ENCODE measurements around the gene ZMIZ1. TPM values are rescaled to one million over a fixed set of nuclear protein-coding genes. Genes with fewer than 3 reads are reported as not detected.

ZMIZ1 gene
- total and polyA plus RNA-seq, 2 experiments from 2014 or later, result 9.2 to 30.9 TPM

- Mint-ChIP-seq H3K4me3 (no peak overlapping the region), H3K36me3 (ENCODE audit: low read depth) (peaks cover 9% of the 10 kb centered on the region; the same call in 1 of the 3 replicates), H3K27me3 (ENCODE audit: insufficient read depth, low read depth, poor library complexity) (peaks cover 14% of the 10 kb centered on the region), H3K9me3 (no peaks in the 10 kb centered on the region), H3K4me1 (peaks cover 46% of the 10 kb centered on the region), H3K27ac (peak overlapping the region; percentile 27; the same call in 1 of the 2 replicates)
- H3K4me3 ChIP-seq, result no peak overlapping the region
- peaks cover 12% of the 10 kb centered on the region for H3K4me1 ChIP-seq (ENCODE audit: insufficient read depth)
- no peaks in the 10 kb centered on the region for H3K27me3 ChIP-seq (ENCODE audit: insufficient read depth)
- peak overlapping the region; percentile 50; the same call in 1 of the 2 replicates for H3K27ac ChIP-seq (ENCODE audit: low read depth)
- TF ChIP-seq STAT1 (IDR thresholded peaks at IDR 0.05; ENCODE audit: unreplicated experiment) (no peak), ZNF462 (CRISPR knock-in tag; IDR thresholded peaks at IDR 0.05) (no peak), ETS1 (IDR thresholded peaks at IDR 0.05) (no peak), REST (IDR thresholded peaks at IDR 0.05; ENCODE audit: unreplicated experiment) (no peak), POLR2AphosphoS5 (IDR thresholded peaks at IDR 0.05; ENCODE audit: low read depth) (no peak), ZNF114 (CRISPR knock-in tag; IDR thresholded peaks at IDR 0.05) (no peak), JUNB (IDR thresholded peaks at IDR 0.05; ENCODE audit: unreplicated experiment) (no peak), CTCF (conservative IDR thresholded peaks at IDR 0.05; ENCODE audit: low read depth in 2 of 2) (no peak), ZNF331 (CRISPR knock-in tag; IDR thresholded peaks at IDR 0.05; ENCODE audit: low read depth) (no peak), CREB1 (CRISPR knock-in tag; IDR thresholded peaks at IDR 0.05; ENCODE audit: low read depth) (no peak), EZH2 (IDR thresholded peaks at IDR 0.05; ENCODE audit: low read depth, unreplicated experiment) (no peak)
- no peaks in the 10 kb centered on the region for H3F3A ChIP-seq (replicated peaks; ENCODE audit: low read depth)
- H2AFZ ChIP-seq, result no peak overlapping the region
- no peaks in the 10 kb centered on the region for H3K36me3 ChIP-seq (ENCODE audit: insufficient read depth)
- ATAC-seq (no peak), DNase-seq (ENCODE audit: low spot score) (no peak)
- peaks cover 6% of the 10 kb centered on the region; the same call in 1 of the 2 replicates for H3K79me2 ChIP-seq (replicated peaks; ENCODE audit: insufficient read depth)
- H4K20me1 ChIP-seq (replicated peaks; ENCODE audit: insufficient read depth), result no peaks in the 10 kb centered on the region; the same call in 1 of the 2 replicates
- H3K9me2 ChIP-seq (ENCODE audit: insufficient read depth), result no peaks in the 10 kb centered on the region
- no peak overlapping the region for H3K4me2 ChIP-seq
These were observed 117.8 kb downstream of the ZMIZ1 start for GRCh38 chr10:79186486-79187120.

All from GM23338 (cell line).